MM.1S (cell line): ENCODE data around the gene CCL28.

Source experiments
- CTCF ChIP-seq: fragments of 300-600 bp; sonication (generic); IDR thresholded peaks from 2 replicates; pipeline ENCODE4 v1.5.1; 2016; ENCODE audit warnings: antibody characterized with exemption, low read length, mixed read lengths
- EZH2 ChIP-seq: fragments of 300-600 bp; sonication (generic); optimal IDR thresholded peaks from 2 replicates; pipeline ENCODE3; 2017; ENCODE audit warnings: low read depth, mild to moderate bottlenecking, antibody characterized with exemption, low read length, mixed read lengths
- EZH2phosphoT487 ChIP-seq: fragments of 300-600 bp; sonication (generic); IDR thresholded peaks from 2 replicates; pipeline ENCODE4 v1.6.1; 2018; ENCODE audit warnings: antibody characterized with exemption, low read length

DNA sequence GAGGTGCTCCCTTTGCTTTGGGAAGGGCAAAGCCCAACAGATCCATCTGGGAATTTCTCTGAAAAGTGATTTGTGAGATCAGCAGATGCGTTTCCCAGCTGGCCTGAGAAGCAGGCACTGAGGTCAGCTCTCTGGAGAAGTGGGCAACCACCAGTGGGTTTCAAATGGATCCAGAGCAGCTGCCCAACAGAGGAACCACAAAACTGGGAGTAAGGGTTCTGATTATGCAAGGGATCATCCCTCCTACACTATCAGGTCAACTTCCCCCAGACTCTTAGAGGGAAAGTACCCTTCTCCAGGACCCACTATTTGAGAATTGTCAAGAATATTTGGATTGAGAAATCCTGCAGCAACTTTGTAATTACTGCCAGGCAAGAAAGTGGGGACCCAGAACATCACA is 21.7 kb downstream of the CCL28 start:
- TF ChIP-seq CTCF (no peak), EZH2phosphoT487 (no peak), EZH2 (no peak)
